Stomach (tissue), 9 donors: ENCODE measurements around the gene TSSK2. TPM values are rescaled to one million over a fixed set of nuclear protein-coding genes. Genes with fewer than 3 reads are reported as not detected.

ENCODE experiments used
- DNase-seq, 2 donors: peaks; one replicate each; pipeline versions ENCODE4 v3.0.0 to v3.0.0-alpha.2; 2013 to 2019
- H3K27ac ChIP-seq, 5 donors: fragments of 200-600 bp in 4 of 5; sonication (generic) in 4 of 5; one replicate each; pipeline ENCODE4 v1.5.1; 2013 to 2019; ENCODE audit warnings: mild to moderate bottlenecking in 1 of 5, moderate library complexity in 1 of 5
- H3K27me3 ChIP-seq, 3 donors: fragments of 200-600 bp; sonication (generic); one replicate each; pipeline ENCODE4 v1.5.1; 2017 to 2019; ENCODE audit warnings: mixed run types in 1 of 3
- H3K36me3 ChIP-seq, 4 donors: fragments of 200-600 bp; sonication (generic); 1 replicate in 3 of 4; 2 replicates in 1 of 4; pipeline ENCODE4 v1.5.1; 2016 to 2019
- H3K4me1 ChIP-seq, 4 donors: fragments of 200-600 bp; sonication (generic); one replicate each; pipeline ENCODE4 v1.5.1; 2016 to 2019
- H3K4me3 ChIP-seq, 4 donors: fragments of 200-600 bp; sonication (generic) in 3 of 4; one replicate each; pipeline ENCODE4 v1.5.1; 2016 to 2019; ENCODE audit warnings: mild to moderate bottlenecking in 1 of 4
- H3K9me3 ChIP-seq, 4 donors: fragments of 200-600 bp; sonication (generic); one replicate each; pipeline ENCODE4 v1.5.1; 2016 to 2019
- CTCF ChIP-seq, 7 experiments: fragments of 450-650 bp in 4 of 7; fragments of 200-600 bp in 3 of 7; sonication (generic) in 3 of 7; IDR thresholded peaks; one replicate each; pipeline ENCODE4 v1.5.1; 2016 to 2019; ENCODE audit warnings: antibody characterized with exemption in 7 of 7, control low read depth in 2 of 7, mild to moderate bottlenecking in 1 of 7
- EP300 ChIP-seq: sonication (generic); formaldehyde crosslinking; IDR thresholded peaks from one replicate; pipeline ENCODE4 v1.6.1; 2017; ENCODE audit warnings: antibody characterized with exemption
- POLR2A ChIP-seq, 4 donors: fragments of 450-650 bp; IDR thresholded peaks; one replicate each; pipeline ENCODE4 v1.6.1; 2016; ENCODE audit warnings: antibody characterized with exemption in 4 of 4, control low read depth in 2 of 4, mild to moderate bottlenecking in 1 of 4, moderate library complexity in 1 of 4
- POLR2AphosphoS5 ChIP-seq, 3 donors: sonication (generic); formaldehyde crosslinking; IDR thresholded peaks; one replicate each; pipeline ENCODE4 v1.6.1; 2016; ENCODE audit warnings: antibody characterized with exemption in 3 of 3
- WGBS, 5 donors: extraction: QIAGEN DNeasy Blood & Tissue Kit in 3 of 5; methylation state at CpG; one replicate each; pipeline versions ENCODE4 v1.1.5 to v1.1.7; 2013 to 2018; 5-methylcytosine and 5-hydroxymethylcytosine counted together
- intact Hi-C: fragments of 100-400 bp; cut with DNase I; formaldehyde crosslinking; loops from one replicate; pipeline ENCODE4 v1.15.1; 2023; ENCODE audit warnings: low total_unique reads
- polyA plus RNA-seq, 3 donors: library from polyadenylated mRNA; stranded (reverse); fragments of 200-250 nt; gene quantifications; one replicate each; pipeline ENCODE4 v1.2.3, GENCODE V29; 2013
- total RNA-seq, 5 donors: library from RNA; depleted of rRNA; stranded (reverse); fragments of >200 nt; gene quantifications; one replicate each; pipeline versions ENCODE4 v1.1.0 to v1.2.3, GENCODE V29; 2014 to 2016
- donor health status: healthy with polysubstance abuse.
- donor health status: Bipolar disorder and iron deficiency.
- donor health status: healthy.

The TSSK2 gene
- total and polyA plus RNA-seq, 8 donors = 0.08 TPM; not detected in 7

DNA sequence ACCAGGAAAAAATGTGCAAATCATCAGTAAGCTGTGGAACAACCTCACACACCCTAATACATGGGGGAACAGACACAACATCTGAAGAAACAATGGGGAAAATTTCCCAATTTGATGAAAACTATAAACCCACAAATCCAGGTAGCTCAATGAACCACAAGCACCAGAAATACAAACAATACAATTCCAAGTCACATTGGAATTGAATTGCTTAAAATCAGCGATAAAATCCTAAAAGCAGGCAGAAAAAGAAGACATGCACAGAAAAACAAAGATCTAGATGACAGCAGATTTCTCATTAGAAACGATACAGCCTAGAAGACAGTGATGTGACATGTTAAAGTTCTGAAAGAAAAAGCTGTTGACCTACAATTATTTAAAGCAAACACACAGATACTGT, 40.9 kb upstream of the TSSK2 start:
- Histone ChIP-seq H3K27me3 (no peaks in the 10 kb centered on the region), H3K27ac (no peak overlapping the region), H3K36me3 (peaks cover 12 to 36% (median 34%) of the 10 kb centered on the region in 4 donors), H3K9me3 (no peaks in the 10 kb centered on the region), H3K4me3 (no peak overlapping the region), H3K4me1 (peaks cover 0 to 32% (median 4%) of the 10 kb centered on the region in 4 donors)
- 88 to 96% (median 92%) methylated on average over 2 of the region's 2 CpGs for WGBS, 5 donors
- no peak for TF ChIP-seq EP300
- TF ChIP-seq POLR2A (IDR thresholded peaks at IDR 0.05) = no peak
- no peak for TF ChIP-seq POLR2AphosphoS5 (IDR thresholded peaks at IDR 0.05)
- no peak for TF ChIP-seq CTCF (IDR thresholded peaks at IDR 0.05)
- DNase-seq = no peak
- intact Hi-C loops = no loop called here

GRCh38 chr22:19090586-19091127, 40.5 kb upstream of the TSSK2 start:
- intact Hi-C loops = no loop called here
- Histone ChIP-seq H3K4me3 (no peak overlapping the region), H3K9me3 (no peaks in the 10 kb centered on the region), H3K27me3 (no peaks in the 10 kb centered on the region), H3K27ac (no peak overlapping the region), H3K4me1 (peaks cover 0 to 27% (median 1%) of the 10 kb centered on the region in 4 donors), H3K36me3 (peaks cover 12 to 36% (median 34%) of the 10 kb centered on the region in 4 donors)
- 58 to 93% (median 92%) methylated on average over 3 of the region's 3 CpGs for WGBS, 5 donors
- TF ChIP-seq CTCF (IDR thresholded peaks at IDR 0.05) = no peak
- DNase-seq = no peak

- H3K9me3 ChIP-seq = no peaks in the 10 kb centered on the region
- WGBS, 5 donors = 92 to 96% (median 95%) methylated on average over 4 of the region's 4 CpGs
- intact Hi-C loops = no loop called here
- TF ChIP-seq EP300 = no peak
- no peak overlapping the region for H3K4me3 ChIP-seq
- no peaks in the 10 kb centered on the region for H3K27me3 ChIP-seq
- peaks cover 11 to 24% (median 20%) of the 10 kb centered on the region in 4 donors for H3K36me3 ChIP-seq
- H3K27ac ChIP-seq = no peak overlapping the region
- H3K4me1 ChIP-seq = peaks cover 0 to 21% (median 5%) of the 10 kb centered on the region in 4 donors
- no peak for DNase-seq
Measured at GRCh38 chr22:19092725-19093124, 38.4 kb upstream of the TSSK2 start.

DNA sequence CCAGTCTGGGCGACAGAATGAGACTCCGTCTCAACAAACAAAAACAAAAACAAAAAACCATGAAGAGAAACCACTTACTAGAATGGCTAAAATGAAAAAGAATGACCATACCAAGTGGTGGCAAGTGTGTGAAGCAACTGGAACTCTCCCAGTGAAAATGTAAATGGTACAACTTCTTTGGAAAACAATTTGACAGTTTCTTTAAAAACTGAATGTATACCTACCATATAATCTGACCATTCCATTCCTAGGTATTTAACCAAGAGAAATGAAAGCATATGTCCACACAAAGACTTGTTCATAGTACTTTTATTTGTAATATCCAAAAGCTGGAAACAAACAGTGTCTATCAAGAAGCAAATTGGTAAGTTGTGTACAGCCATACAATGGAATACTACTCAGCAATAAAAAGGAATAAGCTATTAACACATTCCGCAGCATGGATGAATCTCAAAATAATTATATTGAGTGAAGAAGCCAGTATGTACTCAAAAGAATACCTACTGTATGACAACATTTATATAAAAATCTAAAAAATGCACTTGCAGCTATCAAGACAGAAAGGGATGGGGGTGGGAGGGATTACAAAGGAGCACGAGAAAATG, 36.6 kb upstream of the TSSK2 start:
- Histone ChIP-seq H3K4me3 (no peak overlapping the region), H3K4me1 (peaks cover 0 to 31% (median 5%) of the 10 kb centered on the region in 4 donors), H3K9me3 (no peaks in the 10 kb centered on the region), H3K27me3 (no peaks in the 10 kb centered on the region), H3K36me3 (peaks cover 0 to 20% (median 13%) of the 10 kb centered on the region in 4 donors), H3K27ac (no peak overlapping the region)
- DNase-seq = no peak
- TF ChIP-seq EP300 (no peak), CTCF (IDR thresholded peaks at IDR 0.05) (no peak), POLR2AphosphoS5 (IDR thresholded peaks at IDR 0.05) (no peak), POLR2A (IDR thresholded peaks at IDR 0.05) (no peak)
- intact Hi-C loops = no loop called here
- WGBS, 5 donors = 95 to 98% (median 96%) methylated on average over 4 of the region's 4 CpGs

GRCh38 chr22:19096555-19096954, 34.6 kb upstream of the TSSK2 start:
- intact Hi-C loops = no loop called here
- H3K9me3 ChIP-seq = no peaks in the 10 kb centered on the region
- WGBS, 5 donors = 97 to 100% (median 100%) methylated on average over 1 of the region's 1 CpG

More at GRCh38 chr22:19096555-19096954, 34.6 kb upstream of the TSSK2 start:
- Histone ChIP-seq H3K27ac (no peak overlapping the region), H3K4me1 (peaks cover 0 to 23% (median 5%) of the 10 kb centered on the region in 4 donors), H3K36me3 (peaks cover 0 to 20% (median 14%) of the 10 kb centered on the region in 4 donors), H3K27me3 (no peaks in the 10 kb centered on the region), H3K4me3 (no peak overlapping the region)
- DNase-seq = no peak
- TF ChIP-seq POLR2AphosphoS5 (IDR thresholded peaks at IDR 0.05) (no peak), CTCF (IDR thresholded peaks at IDR 0.05) (no peak), EP300 (no peak), POLR2A (IDR thresholded peaks at IDR 0.05) (no peak)
